H9 (cell line): ENCODE measurements around the gene RNF5. TPM values are rescaled to one million over a fixed set of nuclear protein-coding genes. Genes with fewer than 3 reads are reported as not detected.

Experiments used
- DNase-seq: peaks from one replicate; pipeline ENCODE4 v3.0.0-alpha.2; 2017
- H2AFZ ChIP-seq: one replicate; pipeline ENCODE4 v1.6.1; 2013; ENCODE audit warnings: mild to moderate bottlenecking, low read length, control low read depth, moderate library complexity
- H2AK5ac ChIP-seq: 2 replicates; pipeline ENCODE4 v1.6.1; 2013; ENCODE audit warnings: low read length, control low read depth, mixed read lengths; ENCODE audit not compliant: insufficient read length
- H2BK120ac ChIP-seq: one replicate; pipeline ENCODE4 v1.6.1; 2013; ENCODE audit warnings: low read depth, mild to moderate bottlenecking, low read length, control low read depth, inconsistent platforms; ENCODE audit not compliant: poor library complexity, severe bottlenecking
- H2BK12ac ChIP-seq: 2 replicates; pipeline ENCODE4 v1.6.1; 2013; ENCODE audit warnings: low read length, control low read depth, mixed read lengths, low read depth; ENCODE audit not compliant: insufficient read length
- H2BK15ac ChIP-seq: 2 replicates; pipeline ENCODE4 v1.6.1; 2013; ENCODE audit warnings: low read depth, low read length, control low read depth
- H2BK20ac ChIP-seq: one replicate; pipeline ENCODE4 v1.6.1; 2013; ENCODE audit warnings: low read depth, mild to moderate bottlenecking, low read length, control low read depth, inconsistent platforms; ENCODE audit not compliant: poor library complexity, severe bottlenecking
- H2BK5ac ChIP-seq: 2 replicates; pipeline ENCODE4 v1.6.1; 2013; ENCODE audit warnings: low read length, control low read depth, mixed read lengths; ENCODE audit not compliant: insufficient read length
- H3K14ac ChIP-seq: 2 replicates; pipeline ENCODE4 v1.6.1; 2013; ENCODE audit warnings: low read length, control low read depth; ENCODE audit not compliant: insufficient read depth
- H3K18ac ChIP-seq: 2 replicates; pipeline ENCODE4 v1.6.1; 2013; ENCODE audit warnings: low read depth, mild to moderate bottlenecking, mixed read lengths, low read length, control low read depth; ENCODE audit not compliant: insufficient read length
- H3K23ac ChIP-seq: 2 replicates; pipeline ENCODE4 v1.6.1; 2013; ENCODE audit warnings: low read length, control low read depth, mixed read lengths, low read depth; ENCODE audit not compliant: insufficient read length
- H3K23me2 ChIP-seq: 2 replicates; pipeline ENCODE4 v1.6.1; 2013; ENCODE audit warnings: low read depth, mild to moderate bottlenecking, mixed read lengths, low read length, control low read depth; ENCODE audit not compliant: insufficient read length, poor library complexity, severe bottlenecking
- H3K27ac ChIP-seq: 2 replicates; pipeline ENCODE4 v1.5.1; 2013; ENCODE audit warnings: low read length, control low read depth, mixed read lengths, low read depth; ENCODE audit not compliant: insufficient read length
- H3K27me3 ChIP-seq: 2 replicates; pipeline ENCODE4 v1.6.1; 2013; ENCODE audit warnings: low read length, control low read depth, inconsistent platforms; ENCODE audit not compliant: insufficient read depth
- H3K4ac ChIP-seq: 2 replicates; pipeline ENCODE4 v1.6.1; 2013; ENCODE audit warnings: low read depth, mild to moderate bottlenecking, control low read depth, inconsistent platforms, low read length, moderate library complexity
- H3K4me1 ChIP-seq: 2 replicates; pipeline ENCODE4 v1.6.1; 2013; ENCODE audit warnings: low read length, control low read depth, inconsistent platforms; ENCODE audit not compliant: insufficient read depth
- H3K4me2 ChIP-seq: 2 replicates; pipeline ENCODE4 v1.6.1; 2013; ENCODE audit warnings: low read length, control low read depth, mixed read lengths; ENCODE audit not compliant: insufficient read length, insufficient read depth
- H3K56ac ChIP-seq: 2 replicates; pipeline ENCODE4 v1.6.1; 2013; ENCODE audit warnings: low read depth, mild to moderate bottlenecking, mixed read lengths, low read length, control low read depth; ENCODE audit not compliant: insufficient read length
- H3K79me1 ChIP-seq: 2 replicates; pipeline ENCODE4 v1.6.1; 2013; ENCODE audit warnings: low read depth, mild to moderate bottlenecking, moderate library complexity, low read length, control low read depth, inconsistent platforms; ENCODE audit not compliant: insufficient read depth, poor library complexity, severe bottlenecking
- H3K79me2 ChIP-seq: 2 replicates; pipeline ENCODE4 v1.6.1; 2013; ENCODE audit warnings: low read length, control low read depth, inconsistent platforms; ENCODE audit not compliant: insufficient read depth
- H3K9ac ChIP-seq: 2 replicates; pipeline ENCODE4 v1.6.1; 2013; ENCODE audit warnings: low read length, control low read depth, mixed read lengths; ENCODE audit not compliant: insufficient read length; ENCODE audit errors: extremely low read depth
- H3K9me3 ChIP-seq: one replicate; pipeline ENCODE4 v1.6.1; 2013; ENCODE audit warnings: low read depth, low read length, inconsistent platforms; ENCODE audit not compliant: control insufficient read depth
- H3T11ph ChIP-seq: one replicate; pipeline ENCODE4 v1.6.1; 2013; ENCODE audit warnings: mild to moderate bottlenecking, low read length, control low read depth, inconsistent platforms
- H4K20me1 ChIP-seq: one replicate; pipeline ENCODE4 v1.6.1; 2013; ENCODE audit not compliant: control insufficient read depth, insufficient read length, insufficient read depth
- H4K5ac ChIP-seq: 2 replicates; pipeline ENCODE4 v1.6.1; 2013; ENCODE audit warnings: low read depth, mild to moderate bottlenecking, mixed read lengths, low read length, control low read depth; ENCODE audit not compliant: insufficient read length
- H4K8ac ChIP-seq: replicated peaks from 2 replicates; pipeline ENCODE4 v1.6.1; 2013; ENCODE audit warnings: low read length, control low read depth, mixed read lengths, low read depth; ENCODE audit not compliant: insufficient read length
- H4K91ac ChIP-seq: 2 replicates; pipeline ENCODE4 v1.6.1; 2013; ENCODE audit warnings: low read depth, mild to moderate bottlenecking, moderate library complexity, mixed read lengths, low read length, control low read depth; ENCODE audit not compliant: insufficient read length
- H3K27ac Mint-ChIP-seq, 3 experiments: 2 replicates in 2 of 3; 3 replicates in 1 of 3; pipeline ENCODE4 v1.8.0; 2020 to 2021; ENCODE audit warnings: mixed read lengths in 3 of 3, mild to moderate bottlenecking in 1 of 3, moderate library complexity in 1 of 3
- H3K27me3 Mint-ChIP-seq: 2 replicates; pipeline ENCODE4 v1.8.0; 2021; ENCODE audit warnings: low read depth, mild to moderate bottlenecking, moderate library complexity, mixed read lengths
- H3K36me3 Mint-ChIP-seq, 3 experiments: 2 replicates in 2 of 3; 3 replicates in 1 of 3; pipeline ENCODE4 v1.8.0; 2020 to 2021; ENCODE audit warnings: low read depth in 3 of 3, mixed read lengths in 3 of 3; ENCODE audit not compliant: insufficient read depth in 1 of 3
- H3K4me1 Mint-ChIP-seq, 2 experiments: 2 replicates each; pipeline ENCODE4 v1.8.0; 2020; ENCODE audit warnings: mixed read lengths in 2 of 2
- H3K4me3 Mint-ChIP-seq, 2 experiments: 2 replicates in 1 of 2; 3 replicates in 1 of 2; pipeline ENCODE4 v1.8.0; 2020 to 2021; ENCODE audit warnings: mild to moderate bottlenecking in 2 of 2, mixed read lengths in 2 of 2, moderate library complexity in 1 of 2
- H3K9me3 Mint-ChIP-seq, 2 experiments: 2 replicates in 1 of 2; 3 replicates in 1 of 2; pipeline ENCODE4 v1.8.0; 2020; ENCODE audit warnings: mild to moderate bottlenecking in 2 of 2, mixed read lengths in 2 of 2, moderate library complexity in 1 of 2
- CTCF ChIP-seq: fragments of 200-600 bp; sonication (generic); conservative IDR thresholded peaks from 3 replicates; pipeline ENCODE4 v1.8.0; 2021; ENCODE audit warnings: antibody characterized with exemption, mild to moderate bottlenecking
- WGBS: extraction: QIAGEN DNeasy Blood & Tissue Kit; methylation state at CpG from one replicate; pipeline ENCODE4 v1.1.7; 2013; ENCODE audit warnings: missing lambda C conversion rate, low lambda C conversion rate, mixed read lengths; ENCODE audit not compliant: insufficient read length; ENCODE audit errors: extremely low coverage; 5-methylcytosine and 5-hydroxymethylcytosine counted together
- total RNA-seq: library from RNA; stranded (reverse); gene quantifications from 2 replicates; pipeline ENCODE4 v1.2.1, GENCODE V29; 2021

RNF5 gene
- total RNA-seq, 1 experiment from 2014 or later: 116 TPM

GRCh38 chr6:32146687-32147086 is 31.5 kb upstream of the RNF5 start:
- Histone ChIP-seq H3K9ac (no peak overlapping the region), H4K8ac (no peak overlapping the region), H3K27ac (no peak overlapping the region), H2BK5ac (no peak overlapping the region), H2AFZ (no peak overlapping the region), H3K4me2 (no peak overlapping the region), H3T11ph (no peak overlapping the region), H3K27me3 (no peaks in the 10 kb centered on the region; the same call in 1 of the 2 replicates), H3K18ac (no peak overlapping the region), H2BK20ac (no peak overlapping the region), H3K4ac (no peak overlapping the region), H4K91ac (no peak overlapping the region), H4K5ac (no peak overlapping the region), H3K79me2 (no peaks in the 10 kb centered on the region), H4K20me1 (no peaks in the 10 kb centered on the region), H3K79me1 (no peaks in the 10 kb centered on the region), H3K56ac (no peak overlapping the region), H3K23ac (no peak overlapping the region), H2AK5ac (no peak overlapping the region), H2BK120ac (no peak overlapping the region), H2BK15ac (no peak overlapping the region), H3K9me3 (no peaks in the 10 kb centered on the region), H3K23me2 (peaks cover 17% of the 10 kb centered on the region), H2BK12ac (no peak overlapping the region), H3K4me1 (peaks cover 9% of the 10 kb centered on the region), H3K14ac (no peak overlapping the region)
- H3K27me3 Mint-ChIP-seq: peaks cover 2% of the 10 kb centered on the region; the same call in 1 of the 2 replicates
- WGBS: no CpG with 5 or more reads among the region's 4 CpGs
- H3K4me1 Mint-ChIP-seq: peaks cover 25 to 48% of the 10 kb centered on the region in 2 experiments
- peak overlapping the region in 1 of 2 experiments; percentile 7; a peak in 2 of 5 replicates for H3K4me3 Mint-ChIP-seq
- peak overlapping the region in 2 of 3 experiments; percentile 32 to 45; a peak in 4 of 7 replicates for H3K27ac Mint-ChIP-seq
- no peak for TF ChIP-seq CTCF
- no peaks in the 10 kb centered on the region; a peak in 1 of 5 replicates for H3K9me3 Mint-ChIP-seq
- DNase-seq: no peak
- peaks cover 0 to 8% (median 3%) of the 10 kb centered on the region in 3 experiments; a peak in 2 of 7 replicates for H3K36me3 Mint-ChIP-seq
